ENCODE results near the gene ATP5PD. TPM values are rescaled to one million over a fixed set of nuclear protein-coding genes. Genes with fewer than 3 reads are reported as not detected.
A peak's percentile ranks its signal among the peaks of the same experiment; 100 is the strongest.

ATP5PD gene
- total RNA-seq, 1 experiment from 2014 or later = 337 TPM

GRCh38 chr17:75067856-75068255 lies 21.1 kb upstream of the ATP5PD start:
- H3K4me1 ChIP-seq = peaks cover 7% of the 10 kb centered on the region
- peak; percentile 79 to 84 for DNase-seq
- peaks cover 11% of the 10 kb centered on the region; the same call in 1 of the 2 replicates for H3K36me3 ChIP-seq
- H3K4me3 ChIP-seq = no peak overlapping the region
- H3K27me3 ChIP-seq = no peaks in the 10 kb centered on the region
- H3K27ac ChIP-seq = no peak overlapping the region
- no peaks in the 10 kb centered on the region for H3K9me3 ChIP-seq (replicated peaks)

- H3K4me1 ChIP-seq = peaks cover 19% of the 10 kb centered on the region
- H3K9me3 ChIP-seq (replicated peaks) = no peaks in the 10 kb centered on the region
- no peaks in the 10 kb centered on the region for H3K27me3 ChIP-seq
- H3K36me3 ChIP-seq = peaks cover 21% of the 10 kb centered on the region
- H3K27ac ChIP-seq = no peak overlapping the region
- DNase-seq = no peak
- no peak overlapping the region for H3K4me3 ChIP-seq
Observed at GRCh38 chr17:75065562-75066151, 18.9 kb upstream of the ATP5PD start.

GRCh38 chr17:75064867-75065561 lies 18.2 kb upstream of the ATP5PD start:
- Histone ChIP-seq H3K27me3 (no peaks in the 10 kb centered on the region), H3K36me3 (peaks cover 21% of the 10 kb centered on the region), H3K4me3 (no peak overlapping the region), H3K9me3 (replicated peaks) (no peaks in the 10 kb centered on the region), H3K4me1 (peaks cover 24% of the 10 kb centered on the region), H3K27ac (no peak overlapping the region)
- DNase-seq = no peak

GRCh38 chr17:75064460-75064859 lies 17.7 kb upstream of the ATP5PD start:
- peaks cover 21% of the 10 kb centered on the region for H3K36me3 ChIP-seq
- H3K4me3 ChIP-seq = no peak overlapping the region
- H3K27ac ChIP-seq = no peak overlapping the region
- H3K9me3 ChIP-seq (replicated peaks) = no peaks in the 10 kb centered on the region
- no peaks in the 10 kb centered on the region for H3K27me3 ChIP-seq
- peaks cover 28% of the 10 kb centered on the region for H3K4me1 ChIP-seq
- no peak for DNase-seq

GRCh38 chr17:75064040-75064439 lies 17.3 kb upstream of the ATP5PD start:
- Histone ChIP-seq H3K4me3 (no peak overlapping the region), H3K9me3 (replicated peaks) (no peaks in the 10 kb centered on the region), H3K4me1 (peaks cover 32% of the 10 kb centered on the region), H3K36me3 (peaks cover 21% of the 10 kb centered on the region), H3K27ac (no peak overlapping the region), H3K27me3 (no peaks in the 10 kb centered on the region)
- no peak for DNase-seq

GRCh38 chr17:75063626-75064025 lies 16.9 kb upstream of the ATP5PD start:
- DNase-seq = no peak
- Histone ChIP-seq H3K27me3 (no peaks in the 10 kb centered on the region), H3K4me1 (peaks cover 35% of the 10 kb centered on the region), H3K36me3 (peaks cover 21% of the 10 kb centered on the region), H3K27ac (no peak overlapping the region), H3K4me3 (no peak overlapping the region), H3K9me3 (replicated peaks) (no peaks in the 10 kb centered on the region)

GRCh38 chr17:75063201-75063600 lies 16.4 kb upstream of the ATP5PD start:
- Histone ChIP-seq H3K4me3 (no peak overlapping the region), H3K27me3 (no peaks in the 10 kb centered on the region), H3K36me3 (peaks cover 21% of the 10 kb centered on the region), H3K27ac (no peak overlapping the region), H3K4me1 (peaks cover 37% of the 10 kb centered on the region), H3K9me3 (replicated peaks) (no peaks in the 10 kb centered on the region)
- no peak for DNase-seq

- H3K27me3 ChIP-seq = no peaks in the 10 kb centered on the region
- H3K4me3 ChIP-seq = no peak overlapping the region
- H3K9me3 ChIP-seq (replicated peaks) = no peaks in the 10 kb centered on the region
- no peak overlapping the region; the same call in 1 of the 2 replicates for H3K27ac ChIP-seq
- DNase-seq = no peak
- H3K36me3 ChIP-seq = peaks cover 21% of the 10 kb centered on the region
- H3K4me1 ChIP-seq = peaks cover 31% of the 10 kb centered on the region
Observed at GRCh38 chr17:75061618-75062017, 14.8 kb upstream of the ATP5PD start.

- Histone ChIP-seq H3K27me3 (no peaks in the 10 kb centered on the region), H3K36me3 (peaks cover 26% of the 10 kb centered on the region), H3K9me3 (replicated peaks) (no peaks in the 10 kb centered on the region), H3K4me1 (peaks cover 31% of the 10 kb centered on the region), H3K4me3 (no peak overlapping the region), H3K27ac (peak overlapping the region; percentile 99)
- DNase-seq = no peak
Observed at GRCh38 chr17:75061055-75061438, 14.3 kb upstream of the ATP5PD start.

- peak overlapping the region; percentile 11 for H3K4me3 ChIP-seq
- peaks cover 29% of the 10 kb centered on the region for H3K36me3 ChIP-seq
- H3K9me3 ChIP-seq (replicated peaks) = no peaks in the 10 kb centered on the region
- H3K27ac ChIP-seq = peak overlapping the region; percentile 99
- peak; percentile 89 to 90 for DNase-seq
- peaks cover 31% of the 10 kb centered on the region for H3K4me1 ChIP-seq
- no peaks in the 10 kb centered on the region for H3K27me3 ChIP-seq
Observed at GRCh38 chr17:75060434-75061054, 13.8 kb upstream of the ATP5PD start.

- Histone ChIP-seq H3K4me1 (peaks cover 31% of the 10 kb centered on the region), H3K27me3 (no peaks in the 10 kb centered on the region), H3K4me3 (peak overlapping the region; percentile 11), H3K36me3 (peaks cover 37% of the 10 kb centered on the region), H3K27ac (peak overlapping the region; percentile 99), H3K9me3 (replicated peaks) (no peaks in the 10 kb centered on the region)
- DNase-seq = peak; percentile 94 to 98
Observed at GRCh38 chr17:75059369-75060345, 12.9 kb upstream of the ATP5PD start.

GRCh38 chr17:75051941-75052340 lies 5.2 kb upstream of the ATP5PD start:
- H3K36me3 ChIP-seq = peaks cover 58% of the 10 kb centered on the region
- DNase-seq = no peak
- no peak overlapping the region for H3K27ac ChIP-seq
- no peaks in the 10 kb centered on the region; the same call in 1 of the 2 replicates for H3K4me1 ChIP-seq
- H3K4me3 ChIP-seq = no peak overlapping the region
- no peaks in the 10 kb centered on the region for H3K27me3 ChIP-seq
- H3K9me3 ChIP-seq (replicated peaks) = no peaks in the 10 kb centered on the region

- no peaks in the 10 kb centered on the region; the same call in 1 of the 2 replicates for H3K4me1 ChIP-seq
- DNase-seq = no peak
- H3K36me3 ChIP-seq = peaks cover 43% of the 10 kb centered on the region
- H3K4me3 ChIP-seq = no peak overlapping the region
- H3K27me3 ChIP-seq = no peaks in the 10 kb centered on the region
- H3K27ac ChIP-seq = no peak overlapping the region
- H3K9me3 ChIP-seq (replicated peaks) = no peaks in the 10 kb centered on the region
Observed at GRCh38 chr17:75049706-75050105, 2.9 kb upstream of the ATP5PD start.

GRCh38 chr17:75049057-75049456 lies 2.3 kb upstream of the ATP5PD start:
- Histone ChIP-seq H3K27ac (no peak overlapping the region), H3K27me3 (no peaks in the 10 kb centered on the region), H3K9me3 (replicated peaks) (no peaks in the 10 kb centered on the region), H3K4me1 (no peaks in the 10 kb centered on the region; the same call in 1 of the 2 replicates), H3K4me3 (no peak overlapping the region), H3K36me3 (peaks cover 36% of the 10 kb centered on the region)
- DNase-seq = no peak

Data from SJCRH30 (cell line).